ENCODE measurements around the gene TVP23B. TPM values are rescaled to one million over a fixed set of nuclear protein-coding genes. Genes with fewer than 3 reads are reported as not detected.

TVP23B gene
- total and polyA plus RNA-seq, 2 donors (not counting 3 experiments of a cell fraction or from before 2014, with no cell fraction given): 16.8 to 29.6 TPM

GRCh38 chr17:18848501-18848900 lies 67.5 kb downstream of the TVP23B start:
- Histone ChIP-seq H3K79me2 (ENCODE audit: control insufficient read depth, insufficient read depth, low read length) (no peaks in the 10 kb centered on the region), H3K4me3 (replicated peaks in 1 of 3; ENCODE audit: insufficient read depth in 1 of 3, low read depth in 1 of 3, low read length in 3 of 3) (no peak overlapping the region), H3K4me1 (ENCODE audit: control insufficient read depth, extremely low read depth, insufficient read depth, low read length) (no peaks in the 10 kb centered on the region), H3K27me3 (ENCODE audit: control insufficient read depth in 2 of 2, insufficient read depth in 2 of 2, low read length in 2 of 2) (peaks cover 0 to 1% of the 10 kb centered on the region in 2 experiments), H3K4me2 (ENCODE audit: insufficient read depth, low read length) (no peak overlapping the region), H3K36me3 (ENCODE audit: control insufficient read depth in 2 of 2, extremely low read depth in 1 of 2, insufficient read depth in 2 of 2, low read length in 2 of 2) (no peaks in the 10 kb centered on the region), H4K20me1 (replicated peaks; ENCODE audit: control insufficient read depth, extremely low read depth, insufficient read depth, low read length) (no peaks in the 10 kb centered on the region), H3K9ac (replicated peaks; ENCODE audit: extremely low read depth, insufficient read depth, low read length) (no peak overlapping the region), H2AFZ (ENCODE audit: low read depth, low read length) (no peak overlapping the region), H3K9me3 (replicated peaks; ENCODE audit: control insufficient read depth, insufficient read depth, low read length) (no peaks in the 10 kb centered on the region), H3K27ac (ENCODE audit: insufficient read depth, low read depth, low read length) (no peak overlapping the region), H3K9me1 (replicated peaks; ENCODE audit: control insufficient read depth, extremely low read depth, insufficient read depth, low read length) (no peaks in the 10 kb centered on the region)
- ChIA-PET CTCF (interaction anchor here (1.1 kb wide), 1 partner anchor 10 kb away, joined by 3 read pairs; no protein-coding TSS in a partner anchor), POLR2A (no interaction called here)
- intact Hi-C loops (cut with micrococcal nuclease) (no loop called here), dilution Hi-C loops (cut with MboI; ENCODE audit: extremely low pct_ligation_motif_present, low sequenced_read_pairs) (no loop called here)
- peak; percentile 0 for DNase-seq (ENCODE audit: low read depth, low spot score)
- TF ChIP-seq POLR2A (IDR thresholded peaks at IDR 0.05; ENCODE audit: low read depth, low read length): no peak
- no TSS peak for BruUV-seq (replicated peaks)
- FAIRE-seq: no peak

GRCh38 chr17:18850679-18851078 lies 69.7 kb downstream of the TVP23B start:
- BruUV-seq (replicated peaks): no TSS peak
- ChIA-PET CTCF (interaction anchor here (0.7 to 2.4 kb wide), 2 partner anchors 8 to 13 kb away, joined by 4 to 7 read pairs; no protein-coding TSS in a partner anchor), POLR2A (no interaction called here)
- dilution Hi-C loops (cut with MboI; ENCODE audit: extremely low pct_ligation_motif_present, low sequenced_read_pairs) (no loop called here), intact Hi-C loops (cut with micrococcal nuclease) (no loop called here)
- Histone ChIP-seq H3K4me3 (replicated peaks in 1 of 3; ENCODE audit: insufficient read depth in 1 of 3, low read depth in 1 of 3, low read length in 3 of 3) (no peak overlapping the region), H3K9me1 (replicated peaks; ENCODE audit: control insufficient read depth, extremely low read depth, insufficient read depth, low read length) (no peaks in the 10 kb centered on the region), H4K20me1 (replicated peaks; ENCODE audit: control insufficient read depth, extremely low read depth, insufficient read depth, low read length) (no peaks in the 10 kb centered on the region), H3K79me2 (ENCODE audit: control insufficient read depth, insufficient read depth, low read length) (no peaks in the 10 kb centered on the region), H3K27ac (ENCODE audit: insufficient read depth, low read depth, low read length) (no peak overlapping the region), H2AFZ (ENCODE audit: low read depth, low read length) (no peak overlapping the region), H3K4me2 (ENCODE audit: insufficient read depth, low read length) (no peak overlapping the region), H3K9ac (replicated peaks; ENCODE audit: extremely low read depth, insufficient read depth, low read length) (no peak overlapping the region), H3K27me3 (ENCODE audit: control insufficient read depth in 2 of 2, insufficient read depth in 2 of 2, low read length in 2 of 2) (no peaks in the 10 kb centered on the region), H3K36me3 (ENCODE audit: control insufficient read depth in 2 of 2, extremely low read depth in 1 of 2, insufficient read depth in 2 of 2, low read length in 2 of 2) (no peaks in the 10 kb centered on the region), H3K4me1 (ENCODE audit: control insufficient read depth, extremely low read depth, insufficient read depth, low read length) (peaks cover 5% of the 10 kb centered on the region), H3K9me3 (replicated peaks; ENCODE audit: control insufficient read depth, insufficient read depth, low read length) (no peaks in the 10 kb centered on the region)
- TF ChIP-seq POLR2A (IDR thresholded peaks at IDR 0.05; ENCODE audit: low read depth, low read length) (no peak), EZH2 (IDR thresholded peaks at IDR 0.05; ENCODE audit: borderline replicate concordance, low read depth, low read length, severe bottlenecking) (no peak), POLR2AphosphoS5 (IDR thresholded peaks at IDR 0.05; ENCODE audit: insufficient read depth, low read depth, low read length) (no peak), MYC (IDR thresholded peaks at IDR 0.05; ENCODE audit: low read depth, low read length) (no peak), CTCF (IDR thresholded peaks at IDR 0.05; ENCODE audit: extremely low read depth in 1 of 2, insufficient read depth in 1 of 2, low read depth in 1 of 2, low read length in 2 of 2) (no peak), GATA2 (IDR thresholded peaks at IDR 0.05; ENCODE audit: insufficient read depth, insufficient read length, low read depth, low read length) (no peak), FOS (IDR thresholded peaks at IDR 0.05; ENCODE audit: borderline replicate concordance, insufficient read depth, low read length) (no peak), MAX (IDR thresholded peaks at IDR 0.05; ENCODE audit: insufficient read depth, insufficient read length) (no peak), JUN (IDR thresholded peaks at IDR 0.05; ENCODE audit: borderline replicate concordance, insufficient read depth, insufficient read length, low read depth) (no peak)
- no peak for FAIRE-seq
- DNase-seq (ENCODE audit: low read depth, low spot score): no peak

Data from endothelial cell of umbilical vein (primary cell).